Neural progenitor cell (in vitro differentiated cells): ENCODE data around the gene PTPRT. TPM values are rescaled to one million over a fixed set of nuclear protein-coding genes. Genes with fewer than 3 reads are reported as not detected.

Source experiments
- DNase-seq: peaks from one replicate; pipeline ENCODE4 v3.0.0-alpha.2; 2016; ENCODE audit warnings: low spot score
- H2AFZ ChIP-seq: fragments of 200-600 bp; sonication (generic); replicated peaks from 2 replicates; pipeline ENCODE4 v1.6.1; 2016; ENCODE audit warnings: antibody characterized with exemption
- H3F3A ChIP-seq: fragments of 200-600 bp; sonication (generic); 2 replicates; pipeline ENCODE4 v1.6.1; 2016; ENCODE audit warnings: antibody characterized with exemption, low read depth
- H3K27ac ChIP-seq: fragments of 200-600 bp; sonication (generic); 2 replicates; pipeline ENCODE4 v1.5.1; 2016; ENCODE audit warnings: mild to moderate bottlenecking
- H3K27me3 ChIP-seq: fragments of 200-600 bp; sonication (generic); 2 replicates; pipeline ENCODE4 v1.6.1; 2016; ENCODE audit warnings: mild to moderate bottlenecking, moderate library complexity
- H3K36me3 ChIP-seq: fragments of 200-600 bp; sonication (generic); 2 replicates; pipeline ENCODE4 v1.5.1; 2016
- H3K4me1 ChIP-seq: fragments of 200-600 bp; sonication (generic); 2 replicates; pipeline ENCODE4 v1.6.1; 2016; ENCODE audit warnings: mixed run types
- H3K4me2 ChIP-seq: fragments of 200-600 bp; sonication (generic); 2 replicates; pipeline ENCODE4 v1.6.1; 2016
- H3K4me3 ChIP-seq: fragments of 200-600 bp; sonication (generic); 2 replicates; pipeline ENCODE4 v1.5.1; 2016
- H3K79me2 ChIP-seq: fragments of 200-600 bp; sonication (generic); 2 replicates; pipeline ENCODE4 v1.6.1; 2016; ENCODE audit warnings: low read depth
- H3K9ac ChIP-seq: fragments of 200-600 bp; sonication (generic); 2 replicates; pipeline ENCODE4 v1.6.1; 2016
- H3K9me3 ChIP-seq: fragments of 200-600 bp; sonication (generic); 2 replicates; pipeline ENCODE4 v1.5.1; 2016; ENCODE audit warnings: low read depth
- H4K20me1 ChIP-seq: fragments of 200-600 bp; sonication (generic); 2 replicates; pipeline ENCODE4 v1.6.1; 2016; ENCODE audit warnings: low read depth
- H3K27ac Mint-ChIP-seq: 3 replicates; pipeline ENCODE4 v1.8.0; 2021; ENCODE audit warnings: mixed read lengths
- H3K27me3 Mint-ChIP-seq: 2 replicates; pipeline ENCODE4 v1.8.0; 2022; ENCODE audit warnings: low read depth, mild to moderate bottlenecking, inconsistent platforms, moderate library complexity, mixed read lengths; ENCODE audit not compliant: insufficient read depth
- H3K36me3 Mint-ChIP-seq: 3 replicates; pipeline ENCODE4 v1.8.0; 2021; ENCODE audit warnings: mixed read lengths
- H3K4me1 Mint-ChIP-seq: 3 replicates; pipeline ENCODE4 v1.8.0; 2021; ENCODE audit warnings: mixed read lengths
- H3K4me3 Mint-ChIP-seq: 3 replicates; pipeline ENCODE4 v1.8.0; 2021; ENCODE audit warnings: mild to moderate bottlenecking, moderate library complexity, mixed read lengths
- H3K9me3 Mint-ChIP-seq: 3 replicates; pipeline ENCODE4 v1.8.0; 2020; ENCODE audit warnings: mixed read lengths
- EZH2 ChIP-seq: fragments of 200-600 bp; sonication (generic); IDR thresholded peaks from 2 replicates; pipeline ENCODE4 v1.6.1; 2017; ENCODE audit warnings: antibody characterized with exemption, mild to moderate bottlenecking, moderate library complexity
- EZH2phosphoT487 ChIP-seq: fragments of 200-600 bp; sonication (generic); IDR thresholded peaks from 2 replicates; pipeline ENCODE4 v1.6.1; 2017; ENCODE audit warnings: antibody characterized with exemption
- total RNA-seq: library from RNA; depleted of rRNA; stranded (reverse); fragments of >200 nt; gene quantifications from 2 replicates; pipeline ENCODE4 v1.2.3, GENCODE V29; 2015; ENCODE audit warnings: low replicate concordance
- TF ChIP-seq, protein P1 (sequence below): fragments of 200-600 bp; sonication (generic); IDR thresholded peaks from 2 replicates; pipeline ENCODE4 v1.5.1; 2017; ENCODE audit warnings: antibody characterized with exemption, mild to moderate bottlenecking

The PTPRT gene
- total RNA-seq, 1 donor from 2014 or later: 1.1 TPM

- Histone ChIP-seq H3K36me3 (no peaks in the 10 kb centered on the region), H3K4me3 (no peak overlapping the region), H2AFZ (no peak overlapping the region), H3K9ac (no peak overlapping the region), H4K20me1 (no peaks in the 10 kb centered on the region), H3K4me1 (no peaks in the 10 kb centered on the region), H3F3A (no peaks in the 10 kb centered on the region), H3K4me2 (no peak overlapping the region), H3K9me3 (no peaks in the 10 kb centered on the region), H3K27ac (no peak overlapping the region), H3K27me3 (no peaks in the 10 kb centered on the region), H3K79me2 (no peaks in the 10 kb centered on the region)
- TF ChIP-seq, protein P1, sequence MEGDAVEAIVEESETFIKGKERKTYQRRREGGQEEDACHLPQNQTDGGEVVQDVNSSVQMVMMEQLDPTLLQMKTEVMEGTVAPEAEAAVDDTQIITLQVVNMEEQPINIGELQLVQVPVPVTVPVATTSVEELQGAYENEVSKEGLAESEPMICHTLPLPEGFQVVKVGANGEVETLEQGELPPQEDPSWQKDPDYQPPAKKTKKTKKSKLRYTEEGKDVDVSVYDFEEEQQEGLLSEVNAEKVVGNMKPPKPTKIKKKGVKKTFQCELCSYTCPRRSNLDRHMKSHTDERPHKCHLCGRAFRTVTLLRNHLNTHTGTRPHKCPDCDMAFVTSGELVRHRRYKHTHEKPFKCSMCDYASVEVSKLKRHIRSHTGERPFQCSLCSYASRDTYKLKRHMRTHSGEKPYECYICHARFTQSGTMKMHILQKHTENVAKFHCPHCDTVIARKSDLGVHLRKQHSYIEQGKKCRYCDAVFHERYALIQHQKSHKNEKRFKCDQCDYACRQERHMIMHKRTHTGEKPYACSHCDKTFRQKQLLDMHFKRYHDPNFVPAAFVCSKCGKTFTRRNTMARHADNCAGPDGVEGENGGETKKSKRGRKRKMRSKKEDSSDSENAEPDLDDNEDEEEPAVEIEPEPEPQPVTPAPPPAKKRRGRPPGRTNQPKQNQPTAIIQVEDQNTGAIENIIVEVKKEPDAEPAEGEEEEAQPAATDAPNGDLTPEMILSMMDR: no peak
- TF ChIP-seq EZH2phosphoT487: no peak
- no peak for TF ChIP-seq EZH2
- no peak for DNase-seq
- no peak overlapping the region for H3K27ac Mint-ChIP-seq
- H3K4me1 Mint-ChIP-seq: peaks cover 13% of the 10 kb centered on the region
- peaks cover 3% of the 10 kb centered on the region for H3K9me3 Mint-ChIP-seq
- H3K27me3 Mint-ChIP-seq: peaks cover 10% of the 10 kb centered on the region
- no peak overlapping the region for H3K4me3 Mint-ChIP-seq
- H3K36me3 Mint-ChIP-seq: no peaks in the 10 kb centered on the region
Observed at GRCh38 chr20:42744756-42745465, 444.8 kb downstream of the PTPRT start.

DNA sequence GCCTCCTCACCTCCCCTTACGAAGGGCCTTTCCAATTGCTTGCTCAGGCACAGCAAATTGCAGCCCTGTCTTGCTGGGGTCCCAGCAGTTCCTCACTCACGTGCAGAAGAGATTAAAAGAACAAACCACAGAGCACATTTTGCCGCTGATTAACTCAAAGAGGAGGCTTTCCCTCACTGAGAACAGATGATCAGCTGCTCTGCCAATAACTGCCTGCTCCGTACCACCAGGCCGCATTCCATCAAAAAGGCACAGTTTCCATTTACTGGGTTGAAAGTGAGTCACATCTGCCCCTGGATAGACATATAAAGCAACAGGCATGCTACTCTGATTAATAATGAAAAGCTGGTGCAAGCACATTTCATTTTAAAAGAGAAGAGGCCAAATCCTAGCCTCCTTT lies 446.8 kb downstream of the PTPRT start:
- Histone ChIP-seq H3K9ac (no peak overlapping the region), H3K4me3 (no peak overlapping the region), H3K4me2 (no peak overlapping the region), H3F3A (no peaks in the 10 kb centered on the region), H3K79me2 (no peaks in the 10 kb centered on the region), H4K20me1 (no peaks in the 10 kb centered on the region), H2AFZ (no peak overlapping the region), H3K9me3 (no peaks in the 10 kb centered on the region), H3K4me1 (no peaks in the 10 kb centered on the region), H3K36me3 (no peaks in the 10 kb centered on the region), H3K27me3 (no peaks in the 10 kb centered on the region), H3K27ac (no peak overlapping the region)
- peak; percentile 20 for DNase-seq
- Mint-ChIP-seq H3K27me3 (peaks cover 10% of the 10 kb centered on the region), H3K9me3 (peaks cover 3% of the 10 kb centered on the region), H3K36me3 (no peaks in the 10 kb centered on the region), H3K4me3 (no peak overlapping the region), H3K4me1 (peaks cover 13% of the 10 kb centered on the region), H3K27ac (no peak overlapping the region)
- TF ChIP-seq, protein P1: no peak
- TF ChIP-seq EZH2phosphoT487 (no peak), EZH2 (no peak)

DNA sequence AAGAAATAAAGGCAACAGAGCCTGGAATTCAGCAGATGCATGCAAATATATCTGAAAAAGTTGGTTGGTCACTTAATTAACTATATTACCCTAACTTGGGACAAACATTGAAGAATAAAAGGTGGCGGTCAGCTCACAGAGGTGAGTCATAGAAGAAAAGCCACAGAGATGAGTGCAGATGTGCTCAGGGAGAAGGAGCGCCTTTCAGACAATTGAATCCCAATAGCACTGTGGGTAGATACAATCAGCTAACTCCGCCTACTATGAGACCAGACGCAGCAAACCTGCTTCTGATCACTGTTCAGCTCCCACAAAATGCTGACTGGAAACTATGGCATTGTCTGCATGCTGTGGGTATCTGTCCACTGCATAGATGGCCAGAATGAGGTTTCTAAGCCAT lies 447.8 kb downstream of the PTPRT start:
- no peaks in the 10 kb centered on the region for H3K79me2 ChIP-seq
- no peak overlapping the region for H3K4me3 ChIP-seq
- no peaks in the 10 kb centered on the region for H3K36me3 Mint-ChIP-seq
- no peak overlapping the region for H3K4me2 ChIP-seq
- H3K9me3 Mint-ChIP-seq: peaks cover 3% of the 10 kb centered on the region
- H4K20me1 ChIP-seq: no peaks in the 10 kb centered on the region
- no peaks in the 10 kb centered on the region for H3K9me3 ChIP-seq
- no peak overlapping the region for H3K27ac ChIP-seq
- TF ChIP-seq, protein P1: no peak
- TF ChIP-seq EZH2 (no peak), EZH2phosphoT487 (no peak)
- peaks cover 10% of the 10 kb centered on the region for H3K27me3 Mint-ChIP-seq
- no peaks in the 10 kb centered on the region for H3F3A ChIP-seq
- no peak overlapping the region for H3K4me3 Mint-ChIP-seq
- H3K4me1 Mint-ChIP-seq: peaks cover 13% of the 10 kb centered on the region
- no peak overlapping the region for H3K27ac Mint-ChIP-seq
- no peak overlapping the region for H2AFZ ChIP-seq
- no peaks in the 10 kb centered on the region for H3K36me3 ChIP-seq
- DNase-seq: no peak
- H3K27me3 ChIP-seq: no peaks in the 10 kb centered on the region
- H3K9ac ChIP-seq: no peak overlapping the region
- no peaks in the 10 kb centered on the region for H3K4me1 ChIP-seq
